Colonic mucosa (tissue), 4 donors: ENCODE measurements around the gene FXR2. TPM values are rescaled to one million over a fixed set of nuclear protein-coding genes. Genes with fewer than 3 reads are reported as not detected.

ENCODE experiments used
- DNase-seq: peaks from one replicate; pipeline ENCODE4 v3.0.0-alpha.2; 2020
- H3K27ac ChIP-seq: fragments of 200-600 bp; one replicate; pipeline ENCODE4 v1.8.0; 2021
- H3K27me3 ChIP-seq: fragments of 200-600 bp; one replicate; pipeline ENCODE4 v1.8.0; 2021
- H3K36me3 ChIP-seq: fragments of 200-600 bp; one replicate; pipeline ENCODE4 v1.8.0; 2021
- H3K4me1 ChIP-seq: fragments of 200-600 bp; one replicate; pipeline ENCODE4 v1.8.0; 2021; ENCODE audit warnings: mild to moderate bottlenecking
- H3K4me3 ChIP-seq: fragments of 200-600 bp; one replicate; pipeline ENCODE4 v1.8.0; 2021
- H3K9ac ChIP-seq, 2 donors: one replicate each; pipeline ENCODE4 v1.7.0; 2013; ENCODE audit warnings: control low read depth in 2 of 2, low read depth in 2 of 2, low read length in 2 of 2
- H3K9me3 ChIP-seq: fragments of 200-600 bp; one replicate; pipeline ENCODE4 v1.8.0; 2021
- intact Hi-C: fragments of 100-400 bp; cut with DNase I; formaldehyde crosslinking; loops from one replicate; pipeline ENCODE4 v1.14.1; 2022
- total RNA-seq, 2 donors: library from RNA; stranded (reverse); fragmentation: NEBNext Ultra II Directional in 1 of 2; extraction: Animal tissue kit (Norgen Biotek cat#: 25700) in 1 of 2; gene quantifications; one replicate each; pipeline ENCODE4 v1.2.1, GENCODE V29; 2021
- TF ChIP-seq, protein P1 (sequence below): fragments of 200-600 bp; IDR thresholded peaks from one replicate; pipeline ENCODE4 v1.8.0; 2022; ENCODE audit warnings: antibody characterized with exemption, mild to moderate bottlenecking
- donor health status: healthy.
- donor health status: DM: no; HTN: no; CAD: no.
- donor health status: DM: no; HTN: no; CAD: no.

The FXR2 gene
- total RNA-seq, 2 donors from 2014 or later = 24.9 to 27.4 TPM

DNA sequence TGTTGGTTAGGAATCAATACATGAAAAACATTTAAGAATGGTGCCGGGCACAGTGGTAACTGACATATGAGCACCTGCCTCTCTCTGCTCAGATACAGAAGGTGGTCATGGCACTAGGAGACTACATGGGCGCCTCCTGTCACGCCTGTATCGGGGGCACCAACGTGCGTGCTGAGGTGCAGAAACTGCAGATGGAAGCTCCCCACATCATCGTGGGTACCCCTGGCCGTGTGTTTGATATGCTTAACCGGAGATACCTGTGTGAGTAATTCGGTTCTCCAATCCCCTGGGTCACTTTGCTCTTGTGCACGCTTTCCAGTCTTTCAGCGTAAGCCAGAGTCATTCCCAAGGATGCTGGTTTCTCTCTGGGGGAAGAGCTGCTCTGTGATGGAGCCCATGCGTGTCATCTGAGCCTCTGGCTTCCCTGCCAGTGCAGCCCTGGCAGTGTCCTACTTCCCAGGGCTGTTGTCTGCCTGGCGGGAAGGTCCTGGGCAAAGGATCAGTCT, 38.2 kb downstream of the FXR2 start:
- no peak for DNase-seq
- H3K4me1 ChIP-seq = peaks cover 12% of the 10 kb centered on the region
- H3K27ac ChIP-seq = no peak overlapping the region
- H3K27me3 ChIP-seq = no peaks in the 10 kb centered on the region
- H3K36me3 ChIP-seq = peaks cover 29% of the 10 kb centered on the region
- no peak overlapping the region for H3K4me3 ChIP-seq
- no peak overlapping the region for H3K9ac ChIP-seq
- TF ChIP-seq, protein P1, sequence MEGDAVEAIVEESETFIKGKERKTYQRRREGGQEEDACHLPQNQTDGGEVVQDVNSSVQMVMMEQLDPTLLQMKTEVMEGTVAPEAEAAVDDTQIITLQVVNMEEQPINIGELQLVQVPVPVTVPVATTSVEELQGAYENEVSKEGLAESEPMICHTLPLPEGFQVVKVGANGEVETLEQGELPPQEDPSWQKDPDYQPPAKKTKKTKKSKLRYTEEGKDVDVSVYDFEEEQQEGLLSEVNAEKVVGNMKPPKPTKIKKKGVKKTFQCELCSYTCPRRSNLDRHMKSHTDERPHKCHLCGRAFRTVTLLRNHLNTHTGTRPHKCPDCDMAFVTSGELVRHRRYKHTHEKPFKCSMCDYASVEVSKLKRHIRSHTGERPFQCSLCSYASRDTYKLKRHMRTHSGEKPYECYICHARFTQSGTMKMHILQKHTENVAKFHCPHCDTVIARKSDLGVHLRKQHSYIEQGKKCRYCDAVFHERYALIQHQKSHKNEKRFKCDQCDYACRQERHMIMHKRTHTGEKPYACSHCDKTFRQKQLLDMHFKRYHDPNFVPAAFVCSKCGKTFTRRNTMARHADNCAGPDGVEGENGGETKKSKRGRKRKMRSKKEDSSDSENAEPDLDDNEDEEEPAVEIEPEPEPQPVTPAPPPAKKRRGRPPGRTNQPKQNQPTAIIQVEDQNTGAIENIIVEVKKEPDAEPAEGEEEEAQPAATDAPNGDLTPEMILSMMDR = no peak
- intact Hi-C loops = no loop called here
- no peaks in the 10 kb centered on the region for H3K9me3 ChIP-seq

DNA sequence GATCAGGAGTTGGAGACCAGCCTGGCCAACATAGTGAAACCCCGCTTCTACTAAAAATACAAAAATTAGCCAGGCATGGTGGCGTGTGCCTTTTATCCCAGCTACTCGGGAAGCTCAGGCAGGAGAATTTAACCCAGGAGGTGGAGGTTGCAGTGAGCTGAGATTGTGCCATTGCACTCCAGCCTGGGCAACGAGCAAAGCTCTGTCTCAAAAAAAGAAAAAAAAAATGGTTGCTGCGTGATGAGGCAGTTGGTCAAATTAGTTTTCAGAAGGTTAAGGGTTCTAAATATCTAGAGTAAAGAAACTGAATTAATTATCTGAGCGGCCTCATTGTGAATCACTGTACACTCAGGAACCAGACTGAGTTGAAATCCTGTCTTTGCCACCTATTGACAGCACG, 38.7 kb downstream of the FXR2 start:
- peaks cover 12% of the 10 kb centered on the region for H3K4me1 ChIP-seq
- intact Hi-C loops = no loop called here
- no peak overlapping the region for H3K9ac ChIP-seq
- no peaks in the 10 kb centered on the region for H3K9me3 ChIP-seq
- peaks cover 29% of the 10 kb centered on the region for H3K36me3 ChIP-seq
- H3K27ac ChIP-seq = no peak overlapping the region
- TF ChIP-seq, protein P1 = no peak
- no peak for DNase-seq
- H3K4me3 ChIP-seq = no peak overlapping the region
- H3K27me3 ChIP-seq = no peaks in the 10 kb centered on the region

DNA sequence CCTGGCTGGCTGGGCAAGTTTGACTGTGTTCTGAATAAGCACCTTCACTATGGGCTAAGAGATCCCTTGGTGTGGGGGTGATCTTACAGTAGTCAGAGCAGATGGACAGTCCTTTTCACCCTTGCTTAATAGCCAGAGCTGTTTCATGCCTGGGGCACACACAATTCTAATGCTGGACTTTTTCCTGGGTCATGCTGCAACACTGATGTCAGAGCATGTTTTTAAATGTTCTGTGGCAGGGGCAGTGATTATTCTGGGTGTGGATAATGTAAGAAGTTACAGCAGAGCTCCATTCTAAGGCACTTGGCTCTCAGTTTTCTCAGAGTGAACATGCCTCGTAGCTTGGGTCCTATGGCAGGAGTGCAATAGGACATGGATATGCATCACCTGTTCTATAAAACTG, 39.2 kb downstream of the FXR2 start:
- H3K27ac ChIP-seq = no peak overlapping the region
- no peak for DNase-seq
- peaks cover 12% of the 10 kb centered on the region for H3K4me1 ChIP-seq
- peaks cover 29% of the 10 kb centered on the region for H3K36me3 ChIP-seq
- peak overlapping the region in 1 of 2 donors; percentile 0 for H3K9ac ChIP-seq
- H3K9me3 ChIP-seq = no peaks in the 10 kb centered on the region
- H3K27me3 ChIP-seq = no peaks in the 10 kb centered on the region
- no peak overlapping the region for H3K4me3 ChIP-seq
- TF ChIP-seq, protein P1 = no peak
- intact Hi-C loops = no loop called here

DNA sequence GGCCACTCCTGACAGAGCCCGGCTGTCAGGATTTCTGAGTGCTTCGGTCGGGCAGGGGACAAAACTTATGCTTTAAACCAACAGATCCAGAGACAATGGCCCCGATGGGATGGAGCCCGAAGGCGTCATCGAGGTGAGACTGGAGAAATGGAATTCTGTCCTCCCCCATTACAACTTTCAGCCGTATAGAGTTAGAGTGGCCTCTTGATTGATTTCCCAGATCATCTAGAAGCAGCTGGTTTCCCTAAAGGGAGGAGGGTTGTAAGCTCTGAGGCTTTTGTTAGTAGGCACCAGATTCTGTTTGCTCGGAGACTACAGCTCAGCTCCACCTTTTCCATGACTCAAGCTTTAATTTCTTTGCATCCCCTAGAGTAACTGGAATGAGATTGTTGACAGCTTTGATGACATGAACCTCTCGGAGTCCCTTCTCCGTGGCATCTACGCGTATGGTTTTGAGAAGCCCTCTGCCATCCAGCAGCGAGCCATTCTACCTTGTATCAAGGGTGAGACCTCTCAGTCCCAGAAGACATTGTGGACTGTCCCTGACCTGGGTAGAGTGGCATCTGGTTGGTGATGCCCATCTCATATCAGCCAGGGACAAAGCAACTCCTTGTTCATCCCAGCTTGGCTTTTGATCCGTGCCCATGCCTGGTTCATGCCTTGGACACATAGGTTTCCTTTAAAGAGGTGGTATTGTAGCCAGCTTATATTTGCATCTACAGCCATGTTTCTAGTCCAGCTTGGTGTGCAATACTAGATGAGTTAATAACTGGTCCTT, 40.3 kb downstream of the FXR2 start:
- no peaks in the 10 kb centered on the region for H3K9me3 ChIP-seq
- no peak for DNase-seq
- TF ChIP-seq, protein P1 = no peak
- peak overlapping the region; percentile 97 for H3K4me3 ChIP-seq
- no peaks in the 10 kb centered on the region for H3K27me3 ChIP-seq
- peaks cover 29% of the 10 kb centered on the region for H3K36me3 ChIP-seq
- peaks cover 12% of the 10 kb centered on the region for H3K4me1 ChIP-seq
- H3K27ac ChIP-seq = peak overlapping the region; percentile 98
- peak overlapping the region; percentile 51 to 99 for H3K9ac ChIP-seq
- intact Hi-C loops = no loop called here

DNA sequence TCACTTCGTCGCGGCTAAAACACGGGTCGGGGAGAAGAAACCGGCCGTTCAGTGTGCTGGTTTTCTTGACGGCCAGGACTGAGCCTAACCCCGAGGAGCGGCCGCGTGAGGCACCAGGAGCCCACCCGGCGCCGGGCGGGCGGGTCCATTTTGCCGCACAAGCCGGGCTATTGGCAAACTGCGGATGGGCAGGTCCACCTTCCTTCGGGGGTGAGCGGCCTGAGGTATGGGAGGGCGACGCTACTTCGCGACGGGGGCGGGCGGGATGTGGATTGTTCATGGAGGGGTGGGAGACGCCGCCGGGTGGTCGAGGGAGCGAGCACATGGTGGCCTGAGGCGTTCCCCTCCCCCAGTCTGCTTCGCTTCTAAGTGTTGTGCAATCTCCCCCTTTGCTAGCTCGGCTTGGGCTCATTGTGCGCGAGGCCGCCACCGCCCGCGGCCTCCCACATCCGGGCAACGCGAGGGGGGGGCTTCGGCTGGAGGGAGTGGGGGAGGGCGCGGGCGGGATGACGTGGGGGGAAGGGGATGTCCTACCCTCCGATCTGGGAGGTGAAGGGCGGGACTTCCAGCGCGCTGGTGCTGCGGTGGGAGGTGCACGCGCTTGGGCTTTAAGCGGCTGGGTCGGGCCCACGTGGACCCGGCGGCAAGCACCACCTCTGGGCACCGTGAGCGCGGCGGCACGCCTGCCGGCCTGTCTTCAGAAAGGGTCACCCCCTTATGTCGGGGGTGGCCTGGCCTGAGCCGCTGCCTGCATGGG, 41.2 kb downstream of the FXR2 start:
- peak overlapping the region; percentile 99 for H3K9ac ChIP-seq
- peak overlapping the region; percentile 97 for H3K4me3 ChIP-seq
- peak; percentile 88 for DNase-seq
- H3K36me3 ChIP-seq = peaks cover 29% of the 10 kb centered on the region
- intact Hi-C loops = no loop called here
- TF ChIP-seq, protein P1 = no peak
- peak overlapping the region; percentile 98 for H3K27ac ChIP-seq
- H3K4me1 ChIP-seq = peaks cover 12% of the 10 kb centered on the region
- no peaks in the 10 kb centered on the region for H3K27me3 ChIP-seq
- no peaks in the 10 kb centered on the region for H3K9me3 ChIP-seq
